Measurements from ENCODE around the gene ATP5F1E. TPM values are rescaled to one million over a fixed set of nuclear protein-coding genes. Genes with fewer than 3 reads are reported as not detected.

The ATP5F1E gene
- total and polyA plus RNA-seq, 10 of the 15 experiments (the other 5 are each of a cell fraction or from before 2014, with no cell fraction given): 49.0 to 407 (median 117) TPM

DNA sequence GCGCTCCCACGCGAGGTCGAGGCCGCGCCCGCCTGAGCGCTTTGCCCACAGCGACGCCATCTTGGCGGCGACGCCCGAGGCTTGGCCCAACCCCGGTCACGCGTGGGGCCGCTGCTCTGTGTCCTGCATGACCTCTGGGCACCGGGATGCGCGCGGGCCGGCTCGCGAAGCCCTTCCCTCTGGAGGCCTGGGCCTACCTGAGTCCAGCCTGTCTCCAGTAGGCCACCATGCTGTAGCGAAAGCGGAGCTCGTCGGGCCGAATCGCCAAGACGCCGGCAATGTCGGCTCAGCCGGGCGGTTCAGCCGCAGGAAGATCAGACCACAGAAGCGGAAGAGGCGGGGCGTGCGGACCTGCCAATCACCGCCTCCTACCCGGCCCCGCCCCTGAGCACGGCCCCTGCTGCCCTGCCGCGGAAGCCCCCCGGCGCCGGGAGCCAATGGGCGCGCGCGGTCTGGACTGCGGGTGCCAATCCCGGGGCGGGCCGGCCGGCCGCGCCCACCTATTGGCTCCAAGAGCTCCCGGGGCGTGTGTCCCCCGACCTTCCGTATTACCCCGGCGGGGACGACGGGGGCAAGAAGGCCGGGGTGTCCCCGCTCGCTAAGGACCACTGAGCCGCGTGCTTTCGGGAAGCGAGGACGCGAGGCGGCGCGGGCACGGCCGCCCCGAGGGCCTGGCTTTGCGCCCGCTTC, at the start of gene ATP5F1E (continued):
- TF ChIP-seq, protein P1, sequence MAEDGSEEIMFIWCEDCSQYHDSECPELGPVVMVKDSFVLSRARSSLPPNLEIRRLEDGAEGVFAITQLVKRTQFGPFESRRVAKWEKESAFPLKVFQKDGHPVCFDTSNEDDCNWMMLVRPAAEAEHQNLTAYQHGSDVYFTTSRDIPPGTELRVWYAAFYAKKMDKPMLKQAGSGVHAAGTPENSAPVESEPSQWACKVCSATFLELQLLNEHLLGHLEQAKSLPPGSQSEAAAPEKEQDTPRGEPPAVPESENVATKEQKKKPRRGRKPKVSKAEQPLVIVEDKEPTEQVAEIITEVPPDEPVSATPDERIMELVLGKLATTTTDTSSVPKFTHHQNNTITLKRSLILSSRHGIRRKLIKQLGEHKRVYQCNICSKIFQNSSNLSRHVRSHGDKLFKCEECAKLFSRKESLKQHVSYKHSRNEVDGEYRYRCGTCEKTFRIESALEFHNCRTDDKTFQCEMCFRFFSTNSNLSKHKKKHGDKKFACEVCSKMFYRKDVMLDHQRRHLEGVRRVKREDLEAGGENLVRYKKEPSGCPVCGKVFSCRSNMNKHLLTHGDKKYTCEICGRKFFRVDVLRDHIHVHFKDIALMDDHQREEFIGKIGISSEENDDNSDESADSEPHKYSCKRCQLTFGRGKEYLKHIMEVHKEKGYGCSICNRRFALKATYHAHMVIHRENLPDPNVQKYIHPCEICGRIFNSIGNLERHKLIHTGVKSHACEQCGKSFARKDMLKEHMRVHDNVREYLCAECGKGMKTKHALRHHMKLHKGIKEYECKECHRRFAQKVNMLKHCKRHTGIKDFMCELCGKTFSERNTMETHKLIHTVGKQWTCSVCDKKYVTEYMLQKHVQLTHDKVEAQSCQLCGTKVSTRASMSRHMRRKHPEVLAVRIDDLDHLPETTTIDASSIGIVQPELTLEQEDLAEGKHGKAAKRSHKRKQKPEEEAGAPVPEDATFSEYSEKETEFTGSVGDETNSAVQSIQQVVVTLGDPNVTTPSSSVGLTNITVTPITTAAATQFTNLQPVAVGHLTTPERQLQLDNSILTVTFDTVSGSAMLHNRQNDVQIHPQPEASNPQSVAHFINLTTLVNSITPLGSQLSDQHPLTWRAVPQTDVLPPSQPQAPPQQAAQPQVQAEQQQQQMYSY (CRISPR knock-in tag; IDR thresholded peaks at IDR 0.05): 0 out of 2 replicates have a peak, but pooled peaks have one; percentile 30
- peak; percentile 98; the same call in 1 of the 2 replicates for TF ChIP-seq BACH1 (IDR thresholded peaks at IDR 0.05; ENCODE audit: borderline replicate concordance)
- TF ChIP-seq YY1 (IDR thresholded peaks at IDR 0.05; ENCODE audit: low read depth, low read length): peak; percentile 94
- no peak for TF ChIP-seq SREBF1 (IDR thresholded peaks at IDR 0.05; ENCODE audit: low read length)
- TF ChIP-seq CHD1 (IDR thresholded peaks at IDR 0.05; ENCODE audit: low read depth, low read length): peak; percentile 75; the same call in 1 of the 2 replicates
- peak; percentile 78 for TF ChIP-seq NR2F1 (conservative IDR thresholded peaks at IDR 0.05)
- TF ChIP-seq ZSCAN29 (IDR thresholded peaks at IDR 0.05): no peak
- peak; percentile 81 for TF ChIP-seq GABPA (IDR thresholded peaks at IDR 0.05; ENCODE audit: low read depth)
- TF ChIP-seq, protein P2, sequence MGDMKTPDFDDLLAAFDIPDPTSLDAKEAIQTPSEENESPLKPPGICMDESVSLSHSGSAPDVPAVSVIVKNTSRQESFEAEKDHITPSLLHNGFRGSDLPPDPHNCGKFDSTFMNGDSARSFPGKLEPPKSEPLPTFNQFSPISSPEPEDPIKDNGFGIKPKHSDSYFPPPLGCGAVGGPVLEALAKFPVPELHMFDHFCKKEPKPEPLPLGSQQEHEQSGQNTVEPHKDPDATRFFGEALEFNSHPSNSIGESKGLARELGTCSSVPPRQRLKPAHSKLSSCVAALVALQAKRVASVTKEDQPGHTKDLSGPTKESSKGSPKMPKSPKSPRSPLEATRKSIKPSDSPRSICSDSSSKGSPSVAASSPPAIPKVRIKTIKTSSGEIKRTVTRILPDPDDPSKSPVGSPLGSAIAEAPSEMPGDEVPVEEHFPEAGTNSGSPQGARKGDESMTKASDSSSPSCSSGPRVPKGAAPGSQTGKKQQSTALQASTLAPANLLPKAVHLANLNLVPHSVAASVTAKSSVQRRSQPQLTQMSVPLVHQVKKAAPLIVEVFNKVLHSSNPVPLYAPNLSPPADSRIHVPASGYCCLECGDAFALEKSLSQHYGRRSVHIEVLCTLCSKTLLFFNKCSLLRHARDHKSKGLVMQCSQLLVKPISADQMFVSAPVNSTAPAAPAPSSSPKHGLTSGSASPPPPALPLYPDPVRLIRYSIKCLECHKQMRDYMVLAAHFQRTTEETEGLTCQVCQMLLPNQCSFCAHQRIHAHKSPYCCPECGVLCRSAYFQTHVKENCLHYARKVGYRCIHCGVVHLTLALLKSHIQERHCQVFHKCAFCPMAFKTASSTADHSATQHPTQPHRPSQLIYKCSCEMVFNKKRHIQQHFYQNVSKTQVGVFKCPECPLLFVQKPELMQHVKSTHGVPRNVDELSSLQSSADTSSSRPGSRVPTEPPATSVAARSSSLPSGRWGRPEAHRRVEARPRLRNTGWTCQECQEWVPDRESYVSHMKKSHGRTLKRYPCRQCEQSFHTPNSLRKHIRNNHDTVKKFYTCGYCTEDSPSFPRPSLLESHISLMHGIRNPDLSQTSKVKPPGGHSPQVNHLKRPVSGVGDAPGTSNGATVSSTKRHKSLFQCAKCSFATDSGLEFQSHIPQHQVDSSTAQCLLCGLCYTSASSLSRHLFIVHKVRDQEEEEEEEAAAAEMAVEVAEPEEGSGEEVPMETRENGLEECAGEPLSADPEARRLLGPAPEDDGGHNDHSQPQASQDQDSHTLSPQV (IDR thresholded peaks at IDR 0.05): peak; percentile 93
- TF ChIP-seq TCF3 (IDR thresholded peaks at IDR 0.05; ENCODE audit: borderline replicate concordance, insufficient read depth, low read depth, low read length): no peak
- TF ChIP-seq TAF1 (IDR thresholded peaks at IDR 0.05; ENCODE audit: borderline replicate concordance, low read depth, low read length): peak; percentile 58; the same call in 1 of the 2 replicates
- TF ChIP-seq SPI1 (IDR thresholded peaks at IDR 0.05; ENCODE audit: borderline replicate concordance, insufficient read depth, low read depth, low read length): peak; percentile 40; the same call in 1 of the 2 replicates
- no peak for TF ChIP-seq ZNF622 (IDR thresholded peaks at IDR 0.05)
- peak; percentile 72 for TF ChIP-seq NR2C1 (IDR thresholded peaks at IDR 0.05)
- TF ChIP-seq, protein P3, sequence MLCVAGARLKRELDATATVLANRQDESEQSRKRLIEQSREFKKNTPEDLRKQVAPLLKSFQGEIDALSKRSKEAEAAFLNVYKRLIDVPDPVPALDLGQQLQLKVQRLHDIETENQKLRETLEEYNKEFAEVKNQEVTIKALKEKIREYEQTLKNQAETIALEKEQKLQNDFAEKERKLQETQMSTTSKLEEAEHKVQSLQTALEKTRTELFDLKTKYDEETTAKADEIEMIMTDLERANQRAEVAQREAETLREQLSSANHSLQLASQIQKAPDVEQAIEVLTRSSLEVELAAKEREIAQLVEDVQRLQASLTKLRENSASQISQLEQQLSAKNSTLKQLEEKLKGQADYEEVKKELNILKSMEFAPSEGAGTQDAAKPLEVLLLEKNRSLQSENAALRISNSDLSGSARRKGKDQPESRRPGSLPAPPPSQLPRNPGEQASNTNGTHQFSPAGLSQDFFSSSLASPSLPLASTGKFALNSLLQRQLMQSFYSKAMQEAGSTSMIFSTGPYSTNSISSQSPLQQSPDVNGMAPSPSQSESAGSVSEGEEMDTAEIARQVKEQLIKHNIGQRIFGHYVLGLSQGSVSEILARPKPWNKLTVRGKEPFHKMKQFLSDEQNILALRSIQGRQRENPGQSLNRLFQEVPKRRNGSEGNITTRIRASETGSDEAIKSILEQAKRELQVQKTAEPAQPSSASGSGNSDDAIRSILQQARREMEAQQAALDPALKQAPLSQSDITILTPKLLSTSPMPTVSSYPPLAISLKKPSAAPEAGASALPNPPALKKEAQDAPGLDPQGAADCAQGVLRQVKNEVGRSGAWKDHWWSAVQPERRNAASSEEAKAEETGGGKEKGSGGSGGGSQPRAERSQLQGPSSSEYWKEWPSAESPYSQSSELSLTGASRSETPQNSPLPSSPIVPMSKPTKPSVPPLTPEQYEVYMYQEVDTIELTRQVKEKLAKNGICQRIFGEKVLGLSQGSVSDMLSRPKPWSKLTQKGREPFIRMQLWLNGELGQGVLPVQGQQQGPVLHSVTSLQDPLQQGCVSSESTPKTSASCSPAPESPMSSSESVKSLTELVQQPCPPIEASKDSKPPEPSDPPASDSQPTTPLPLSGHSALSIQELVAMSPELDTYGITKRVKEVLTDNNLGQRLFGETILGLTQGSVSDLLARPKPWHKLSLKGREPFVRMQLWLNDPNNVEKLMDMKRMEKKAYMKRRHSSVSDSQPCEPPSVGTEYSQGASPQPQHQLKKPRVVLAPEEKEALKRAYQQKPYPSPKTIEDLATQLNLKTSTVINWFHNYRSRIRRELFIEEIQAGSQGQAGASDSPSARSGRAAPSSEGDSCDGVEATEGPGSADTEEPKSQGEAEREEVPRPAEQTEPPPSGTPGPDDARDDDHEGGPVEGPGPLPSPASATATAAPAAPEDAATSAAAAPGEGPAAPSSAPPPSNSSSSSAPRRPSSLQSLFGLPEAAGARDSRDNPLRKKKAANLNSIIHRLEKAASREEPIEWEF (IDR thresholded peaks at IDR 0.05; ENCODE audit: insufficient replicate concordance, low read depth, low read length): no peak

Data from GM12878 (cell line).